KMS-11 (cell line): ENCODE results near the gene DNAJC4.

Experiments used
- H2AFZ ChIP-seq: fragments of 200-600 bp; sonication (generic); 2 replicates; pipeline ENCODE4 v1.6.1; 2016; ENCODE audit warnings: antibody characterized with exemption, mixed run types, low read depth
- H3K27ac ChIP-seq: fragments of 200-600 bp; sonication (generic); 2 replicates; pipeline ENCODE4 v1.6.1; 2016; ENCODE audit warnings: mild to moderate bottlenecking, mixed run types
- H3K27me3 ChIP-seq: fragments of 200-600 bp; sonication (generic); 2 replicates; pipeline ENCODE4 v1.6.1; 2017; ENCODE audit warnings: mild to moderate bottlenecking, low read depth, mixed run types, moderate library complexity; ENCODE audit not compliant: insufficient read depth
- H3K36me3 ChIP-seq: fragments of 200-600 bp; sonication (generic); 2 replicates; pipeline ENCODE4 v1.6.1; 2017; ENCODE audit warnings: mild to moderate bottlenecking, mixed run types; ENCODE audit not compliant: insufficient read depth
- H3K4me1 ChIP-seq: fragments of 200-600 bp; sonication (generic); 2 replicates; pipeline ENCODE4 v1.6.1; 2016; ENCODE audit warnings: mild to moderate bottlenecking, low read depth, mixed run types; ENCODE audit not compliant: poor library complexity, severe bottlenecking
- H3K4me2 ChIP-seq: fragments of 200-600 bp; sonication (generic); 2 replicates; pipeline ENCODE4 v1.7.0; 2016; ENCODE audit warnings: mild to moderate bottlenecking, mixed run types
- H3K4me3 ChIP-seq: fragments of 200-600 bp; sonication (generic); IDR thresholded peaks from 2 replicates; pipeline ENCODE4 v1.6.1; 2017; ENCODE audit warnings: low read depth, low read length, mixed read lengths; ENCODE audit not compliant: insufficient read depth
- H3K79me2 ChIP-seq: fragments of 200-600 bp; sonication (generic); 2 replicates; pipeline ENCODE4 v1.6.1; 2016; ENCODE audit warnings: low read depth, mixed run types; ENCODE audit not compliant: insufficient read depth
- H3K9ac ChIP-seq: fragments of 200-600 bp; sonication (generic); 2 replicates; pipeline ENCODE4 v1.6.1; 2016; ENCODE audit warnings: mild to moderate bottlenecking, mixed run types
- H4K20me1 ChIP-seq: fragments of 200-600 bp; sonication (generic); 2 replicates; pipeline ENCODE4 v1.6.1; 2016; ENCODE audit warnings: mild to moderate bottlenecking, mixed run types; ENCODE audit not compliant: insufficient read depth
- CTCF ChIP-seq: fragments of 200-600 bp; sonication (generic); conservative IDR thresholded peaks from 2 replicates; pipeline ENCODE4 v1.6.1; 2017; ENCODE audit warnings: low read depth, mild to moderate bottlenecking, antibody characterized with exemption, low read length, moderate library complexity, mixed read lengths

DNAJC4 gene

GRCh38 chr11:64196626-64197025 lies 33.7 kb upstream of the DNAJC4 start:
- Histone ChIP-seq H4K20me1 (peaks cover 11% of the 10 kb centered on the region; the same call in 1 of the 2 replicates), H3K79me2 (peaks cover 16% of the 10 kb centered on the region), H2AFZ (no peak overlapping the region), H3K4me3 (no peak overlapping the region), H3K4me1 (peaks cover 5% of the 10 kb centered on the region), H3K27me3 (no peaks in the 10 kb centered on the region), H3K9ac (no peak overlapping the region), H3K27ac (0 out of 2 replicates have a peak overlapping the region, but pooled peaks have one; percentile 11), H3K4me2 (no peak overlapping the region), H3K36me3 (peaks cover 61% of the 10 kb centered on the region; the same call in 1 of the 2 replicates)
- TF ChIP-seq CTCF, result no peak

- H3K36me3 ChIP-seq, result peaks cover 61% of the 10 kb centered on the region; the same call in 1 of the 2 replicates
- no peak for TF ChIP-seq CTCF
- no peaks in the 10 kb centered on the region for H3K27me3 ChIP-seq
- H3K4me1 ChIP-seq, result peaks cover 11% of the 10 kb centered on the region
- H3K27ac ChIP-seq, result no peak overlapping the region
- H4K20me1 ChIP-seq, result no peaks in the 10 kb centered on the region
- H2AFZ ChIP-seq, result no peak overlapping the region
- H3K4me2 ChIP-seq, result no peak overlapping the region
- H3K4me3 ChIP-seq, result no peak overlapping the region
- peaks cover 19% of the 10 kb centered on the region for H3K79me2 ChIP-seq
- H3K9ac ChIP-seq, result no peak overlapping the region
These were observed 31.8 kb upstream of the DNAJC4 start for GRCh38 chr11:64198511-64198910.

- H3K27ac ChIP-seq, result no peak overlapping the region; the same call in 1 of the 2 replicates
- no peaks in the 10 kb centered on the region for H3K27me3 ChIP-seq
- peaks cover 37% of the 10 kb centered on the region; the same call in 1 of the 2 replicates for H3K36me3 ChIP-seq
- H2AFZ ChIP-seq, result no peak overlapping the region
- H3K4me3 ChIP-seq, result no peak overlapping the region
- TF ChIP-seq CTCF, result no peak
- H3K4me2 ChIP-seq, result no peak overlapping the region
- peaks cover 8% of the 10 kb centered on the region; the same call in 1 of the 2 replicates for H3K79me2 ChIP-seq
- H3K9ac ChIP-seq, result no peak overlapping the region
- H4K20me1 ChIP-seq, result 0 out of 2 replicates have a peak, but pooled peaks cover 6% of the 10 kb centered on the region
- peaks cover 34% of the 10 kb centered on the region for H3K4me1 ChIP-seq
These were observed 28.8 kb upstream of the DNAJC4 start for GRCh38 chr11:64201543-64201942.

- H3K4me2 ChIP-seq, result no peak overlapping the region
- no peak overlapping the region for H2AFZ ChIP-seq
- H3K79me2 ChIP-seq, result peaks cover 8% of the 10 kb centered on the region; the same call in 1 of the 2 replicates
- no peak overlapping the region for H3K4me3 ChIP-seq
- peaks cover 38% of the 10 kb centered on the region for H3K4me1 ChIP-seq
- peaks cover 29% of the 10 kb centered on the region; the same call in 1 of the 2 replicates for H3K36me3 ChIP-seq
- H4K20me1 ChIP-seq, result 0 out of 2 replicates have a peak, but pooled peaks cover 6% of the 10 kb centered on the region
- H3K27me3 ChIP-seq, result no peaks in the 10 kb centered on the region
- no peak overlapping the region for H3K9ac ChIP-seq
- no peak overlapping the region for H3K27ac ChIP-seq
- TF ChIP-seq CTCF, result no peak
These were observed 27.4 kb upstream of the DNAJC4 start for GRCh38 chr11:64202992-64203391.
